ENCODE results near the gene ADAT3.

The ADAT3 gene

DNA sequence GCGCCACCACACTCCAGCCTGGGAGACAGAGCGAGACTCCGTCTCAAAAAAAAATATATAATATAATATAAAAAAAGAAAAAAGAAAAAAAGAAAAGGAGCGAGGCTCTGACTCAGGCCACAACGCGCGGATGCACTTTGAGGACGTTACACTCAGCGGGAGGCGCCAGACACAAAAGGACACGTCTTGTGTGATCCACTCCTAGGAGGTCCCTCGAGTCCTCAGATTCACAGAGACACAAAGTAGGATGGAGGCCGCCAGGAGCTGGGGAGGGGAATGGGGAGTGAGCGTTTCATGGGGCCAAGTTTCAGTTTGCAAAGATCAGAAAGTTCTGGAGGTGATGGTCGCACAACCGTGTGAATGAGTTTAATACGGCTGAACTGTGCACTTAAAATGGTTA, 11.4 kb upstream of the ADAT3 start:
- Histone ChIP-seq H3K4me3 (IDR thresholded peaks at IDR 0.05; ENCODE audit: insufficient read depth, low read depth, low read length) (no peak overlapping the region), H3K4me1 (ENCODE audit: low read depth, poor library complexity, severe bottlenecking) (peaks cover 10% of the 10 kb centered on the region), H3K36me3 (ENCODE audit: insufficient read depth) (no peaks in the 10 kb centered on the region), H4K20me1 (ENCODE audit: insufficient read depth) (no peaks in the 10 kb centered on the region), H3K27ac (no peak overlapping the region), H3K4me2 (no peak overlapping the region), H3K9ac (no peak overlapping the region), H3K79me2 (ENCODE audit: insufficient read depth, low read depth) (no peaks in the 10 kb centered on the region), H2AFZ (ENCODE audit: low read depth) (no peak overlapping the region), H3K27me3 (ENCODE audit: insufficient read depth, low read depth) (no peaks in the 10 kb centered on the region)
- TF ChIP-seq, protein P1, sequence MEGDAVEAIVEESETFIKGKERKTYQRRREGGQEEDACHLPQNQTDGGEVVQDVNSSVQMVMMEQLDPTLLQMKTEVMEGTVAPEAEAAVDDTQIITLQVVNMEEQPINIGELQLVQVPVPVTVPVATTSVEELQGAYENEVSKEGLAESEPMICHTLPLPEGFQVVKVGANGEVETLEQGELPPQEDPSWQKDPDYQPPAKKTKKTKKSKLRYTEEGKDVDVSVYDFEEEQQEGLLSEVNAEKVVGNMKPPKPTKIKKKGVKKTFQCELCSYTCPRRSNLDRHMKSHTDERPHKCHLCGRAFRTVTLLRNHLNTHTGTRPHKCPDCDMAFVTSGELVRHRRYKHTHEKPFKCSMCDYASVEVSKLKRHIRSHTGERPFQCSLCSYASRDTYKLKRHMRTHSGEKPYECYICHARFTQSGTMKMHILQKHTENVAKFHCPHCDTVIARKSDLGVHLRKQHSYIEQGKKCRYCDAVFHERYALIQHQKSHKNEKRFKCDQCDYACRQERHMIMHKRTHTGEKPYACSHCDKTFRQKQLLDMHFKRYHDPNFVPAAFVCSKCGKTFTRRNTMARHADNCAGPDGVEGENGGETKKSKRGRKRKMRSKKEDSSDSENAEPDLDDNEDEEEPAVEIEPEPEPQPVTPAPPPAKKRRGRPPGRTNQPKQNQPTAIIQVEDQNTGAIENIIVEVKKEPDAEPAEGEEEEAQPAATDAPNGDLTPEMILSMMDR (conservative IDR thresholded peaks at IDR 0.05; ENCODE audit: low read depth, low read length), result no peak

DNA sequence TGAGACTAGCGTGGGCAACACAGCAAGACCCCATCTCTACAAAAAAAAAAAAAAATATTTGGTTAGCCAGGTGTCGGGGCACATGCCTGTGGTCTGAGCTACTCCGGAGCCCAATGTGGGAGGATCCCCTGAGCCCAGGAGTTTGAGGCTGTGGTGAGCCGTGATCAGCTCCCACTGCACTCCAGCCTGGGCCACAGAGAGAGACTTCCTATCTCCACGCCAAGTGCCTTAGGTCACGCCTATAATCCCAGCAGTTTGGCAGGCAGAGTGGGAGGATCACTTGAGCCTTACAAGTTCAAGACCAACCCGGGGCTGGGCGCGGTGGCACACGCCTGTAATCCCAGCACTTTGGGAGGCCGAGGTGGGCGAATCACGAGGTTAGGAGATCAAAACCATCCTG, 8.7 kb upstream of the ADAT3 start:
- H4K20me1 ChIP-seq (ENCODE audit: insufficient read depth), result no peaks in the 10 kb centered on the region
- no peak overlapping the region for H3K27ac ChIP-seq
- peaks cover 10% of the 10 kb centered on the region for H3K4me1 ChIP-seq (ENCODE audit: low read depth, poor library complexity, severe bottlenecking)
- H3K4me2 ChIP-seq, result no peak overlapping the region
- H3K4me3 ChIP-seq (IDR thresholded peaks at IDR 0.05; ENCODE audit: insufficient read depth, low read depth, low read length), result no peak overlapping the region
- H2AFZ ChIP-seq (ENCODE audit: low read depth), result no peak overlapping the region
- no peaks in the 10 kb centered on the region for H3K79me2 ChIP-seq (ENCODE audit: insufficient read depth, low read depth)
- TF ChIP-seq, protein P1 (conservative IDR thresholded peaks at IDR 0.05; ENCODE audit: low read depth, low read length), result no peak
- no peaks in the 10 kb centered on the region for H3K36me3 ChIP-seq (ENCODE audit: insufficient read depth)
- no peak overlapping the region for H3K9ac ChIP-seq
- no peaks in the 10 kb centered on the region for H3K27me3 ChIP-seq (ENCODE audit: insufficient read depth, low read depth)

DNA sequence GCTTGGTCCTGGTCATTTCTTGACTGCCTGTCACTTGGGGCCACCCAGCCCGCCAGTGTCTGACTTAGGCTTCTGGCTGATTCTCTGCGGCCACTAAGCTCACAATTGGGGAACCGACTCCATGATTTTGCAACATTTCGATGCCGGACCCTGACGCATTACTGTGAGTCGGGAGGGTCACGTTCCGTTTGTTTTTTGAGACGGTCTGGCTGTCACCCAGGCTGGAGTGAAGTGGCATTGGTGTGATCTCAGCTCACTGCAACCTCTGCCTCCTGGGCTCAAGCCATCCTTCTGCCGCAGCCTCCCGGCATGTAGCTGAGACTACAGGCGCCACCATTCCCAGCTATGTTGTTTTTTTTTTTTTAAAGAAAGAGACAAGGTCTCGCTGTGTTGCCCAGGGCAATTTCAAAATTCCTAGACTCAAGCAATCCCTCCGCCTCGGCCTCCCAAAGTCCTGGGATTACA, 3.2 kb upstream of the ADAT3 start:
- Histone ChIP-seq H2AFZ (ENCODE audit: low read depth) (no peak overlapping the region), H3K27ac (no peak overlapping the region), H3K27me3 (ENCODE audit: insufficient read depth, low read depth) (no peaks in the 10 kb centered on the region), H3K9ac (no peak overlapping the region), H3K4me1 (ENCODE audit: low read depth, poor library complexity, severe bottlenecking) (peaks cover 33% of the 10 kb centered on the region), H3K4me3 (IDR thresholded peaks at IDR 0.05; ENCODE audit: insufficient read depth, low read depth, low read length) (no peak overlapping the region), H3K36me3 (ENCODE audit: insufficient read depth) (no peaks in the 10 kb centered on the region), H3K4me2 (no peak overlapping the region), H3K79me2 (ENCODE audit: insufficient read depth, low read depth) (peaks cover 8% of the 10 kb centered on the region; the same call in 1 of the 2 replicates), H4K20me1 (ENCODE audit: insufficient read depth) (no peaks in the 10 kb centered on the region)
- TF ChIP-seq, protein P1 (conservative IDR thresholded peaks at IDR 0.05; ENCODE audit: low read depth, low read length), result no peak

DNA sequence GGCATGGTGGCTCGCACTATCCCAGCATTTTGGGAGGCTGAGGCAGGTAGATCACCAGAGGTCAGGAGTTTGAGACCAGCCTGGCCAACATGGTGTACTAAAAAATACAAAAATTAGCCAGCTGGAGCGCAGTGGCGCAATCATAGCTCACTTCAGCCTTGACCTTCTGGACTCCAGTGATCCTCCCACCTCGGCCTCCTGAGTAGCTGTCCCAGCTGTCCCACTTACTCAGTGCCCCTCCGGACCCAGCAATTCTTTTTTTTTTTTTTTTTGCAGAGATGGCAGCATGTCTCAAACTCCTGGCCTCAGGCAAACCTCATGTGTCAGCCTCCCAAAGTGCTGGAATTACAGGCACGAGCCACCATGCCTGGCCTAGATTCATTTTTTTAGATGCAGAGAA, 2.3 kb upstream of the ADAT3 start:
- H3K27ac ChIP-seq, result no peak overlapping the region
- H3K79me2 ChIP-seq (ENCODE audit: insufficient read depth, low read depth), result peaks cover 18% of the 10 kb centered on the region; the same call in 1 of the 2 replicates
- no peak overlapping the region for H3K4me2 ChIP-seq
- H3K4me3 ChIP-seq (IDR thresholded peaks at IDR 0.05; ENCODE audit: insufficient read depth, low read depth, low read length), result no peak overlapping the region
- no peaks in the 10 kb centered on the region for H3K36me3 ChIP-seq (ENCODE audit: insufficient read depth)
- peaks cover 27% of the 10 kb centered on the region for H3K4me1 ChIP-seq (ENCODE audit: low read depth, poor library complexity, severe bottlenecking)
- H4K20me1 ChIP-seq (ENCODE audit: insufficient read depth), result no peaks in the 10 kb centered on the region
- TF ChIP-seq, protein P1 (conservative IDR thresholded peaks at IDR 0.05; ENCODE audit: low read depth, low read length), result no peak
- no peak overlapping the region for H2AFZ ChIP-seq (ENCODE audit: low read depth)
- no peak overlapping the region for H3K9ac ChIP-seq
- no peaks in the 10 kb centered on the region for H3K27me3 ChIP-seq (ENCODE audit: insufficient read depth, low read depth)

All from KMS-11 (cell line).